ENCODE results near the gene CRTC3.

DNA sequence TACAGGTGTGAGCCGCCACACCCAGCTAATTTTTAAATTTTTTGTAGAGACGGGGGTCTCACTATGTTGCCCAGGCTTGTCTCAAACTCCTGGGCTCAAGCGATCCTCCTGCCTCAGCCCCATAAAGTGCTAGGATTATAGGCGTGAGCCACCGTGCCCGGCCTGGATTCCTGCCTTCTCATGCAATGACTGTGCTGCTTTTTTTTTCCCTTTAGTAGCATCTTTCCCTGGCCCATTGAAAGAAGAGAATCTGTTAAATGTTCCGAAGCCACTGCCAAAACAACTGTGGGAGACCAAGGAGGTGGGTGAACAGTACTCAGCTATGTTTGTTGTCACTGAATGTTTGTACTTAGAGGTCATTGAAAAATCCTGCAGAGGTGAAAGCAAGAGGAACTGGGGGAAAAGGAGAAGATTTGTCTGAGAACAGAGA, 88.0 kb downstream of the CRTC3 start:
- no peak for TF ChIP-seq EZH2 (IDR thresholded peaks at IDR 0.05; ENCODE audit: borderline replicate concordance, low read depth, low read length, poor library complexity, severe bottlenecking)
- TF ChIP-seq, protein P1, sequence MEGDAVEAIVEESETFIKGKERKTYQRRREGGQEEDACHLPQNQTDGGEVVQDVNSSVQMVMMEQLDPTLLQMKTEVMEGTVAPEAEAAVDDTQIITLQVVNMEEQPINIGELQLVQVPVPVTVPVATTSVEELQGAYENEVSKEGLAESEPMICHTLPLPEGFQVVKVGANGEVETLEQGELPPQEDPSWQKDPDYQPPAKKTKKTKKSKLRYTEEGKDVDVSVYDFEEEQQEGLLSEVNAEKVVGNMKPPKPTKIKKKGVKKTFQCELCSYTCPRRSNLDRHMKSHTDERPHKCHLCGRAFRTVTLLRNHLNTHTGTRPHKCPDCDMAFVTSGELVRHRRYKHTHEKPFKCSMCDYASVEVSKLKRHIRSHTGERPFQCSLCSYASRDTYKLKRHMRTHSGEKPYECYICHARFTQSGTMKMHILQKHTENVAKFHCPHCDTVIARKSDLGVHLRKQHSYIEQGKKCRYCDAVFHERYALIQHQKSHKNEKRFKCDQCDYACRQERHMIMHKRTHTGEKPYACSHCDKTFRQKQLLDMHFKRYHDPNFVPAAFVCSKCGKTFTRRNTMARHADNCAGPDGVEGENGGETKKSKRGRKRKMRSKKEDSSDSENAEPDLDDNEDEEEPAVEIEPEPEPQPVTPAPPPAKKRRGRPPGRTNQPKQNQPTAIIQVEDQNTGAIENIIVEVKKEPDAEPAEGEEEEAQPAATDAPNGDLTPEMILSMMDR (conservative IDR thresholded peaks at IDR 0.05; ENCODE audit: low read depth, low read length), result no peak

Data from A673 (cell line).